Astrocyte (in vitro differentiated cells and primary cell): Measurements from ENCODE around the gene FAM124A. TPM values are rescaled to one million over a fixed set of nuclear protein-coding genes. Genes with fewer than 3 reads are reported as not detected.

ENCODE experiments used
- DNase-seq: peaks from one replicate; pipeline ENCODE4 v3.0.0-alpha.2; 2010; ENCODE audit warnings: low read depth
- FAIRE-seq: peaks from 2 replicates; lab custom pipeline; 2011; peaks lifted over from hg19 to GRCh38; lab: Jason Lieb, UNC
- H2AFZ ChIP-seq: 2 replicates; pipeline ENCODE4 v1.6.0; 2012; ENCODE audit warnings: low read depth, low read length, inconsistent platforms
- H3K27ac ChIP-seq: 2 replicates; pipeline ENCODE4 v1.5.1; 2011; ENCODE audit warnings: low read depth, low read length, inconsistent platforms
- H3K27me3 ChIP-seq: 2 replicates; pipeline ENCODE4 v1.6.0; 2011; ENCODE audit warnings: low read length, inconsistent platforms; ENCODE audit not compliant: insufficient read depth
- H3K36me3 ChIP-seq: 2 replicates; pipeline ENCODE4 v1.5.1; 2011; ENCODE audit warnings: low read length, inconsistent platforms; ENCODE audit not compliant: insufficient read depth
- H3K4me1 ChIP-seq: 2 replicates; pipeline ENCODE4 v1.5.1; 2011; ENCODE audit warnings: low read length, inconsistent platforms; ENCODE audit not compliant: insufficient read depth
- H3K4me2 ChIP-seq: 2 replicates; pipeline ENCODE4 v1.6.0; 2012; ENCODE audit warnings: low read length, inconsistent platforms
- H3K4me3 ChIP-seq: 2 replicates; pipeline ENCODE4 v1.5.1; 2011; ENCODE audit warnings: low read depth, mild to moderate bottlenecking, low read length, inconsistent platforms; ENCODE audit not compliant: insufficient read depth
- H3K79me2 ChIP-seq: 2 replicates; pipeline ENCODE4 v1.6.0; 2012; ENCODE audit warnings: mild to moderate bottlenecking, low read length, inconsistent platforms; ENCODE audit not compliant: insufficient read depth
- H3K9ac ChIP-seq: 2 replicates; pipeline ENCODE4 v1.6.0; 2012; ENCODE audit warnings: mild to moderate bottlenecking, low read length, inconsistent platforms
- H3K9me3 ChIP-seq: 2 replicates; pipeline ENCODE4 v1.5.1; 2012; ENCODE audit warnings: low read depth, mild to moderate bottlenecking, low read length, inconsistent platforms; ENCODE audit not compliant: insufficient read depth
- H4K20me1 ChIP-seq: 2 replicates; pipeline ENCODE4 v1.6.0; 2012; ENCODE audit warnings: low read length, inconsistent platforms; ENCODE audit not compliant: insufficient read depth
- H3K27ac Mint-ChIP-seq: one replicate; pipeline ENCODE4 v1.8.0; 2021; ENCODE audit warnings: mild to moderate bottlenecking, mixed read lengths; ENCODE audit not compliant: unreplicated experiment
- H3K27me3 Mint-ChIP-seq: one replicate; pipeline ENCODE4 v1.8.0; 2021; ENCODE audit warnings: low read depth, mixed read lengths; ENCODE audit not compliant: unreplicated experiment
- H3K36me3 Mint-ChIP-seq: one replicate; pipeline ENCODE4 v1.8.0; 2021; ENCODE audit warnings: low read depth, mixed read lengths; ENCODE audit not compliant: unreplicated experiment
- H3K4me1 Mint-ChIP-seq: one replicate; pipeline ENCODE4 v1.8.0; 2021; ENCODE audit warnings: low read depth, mixed read lengths; ENCODE audit not compliant: unreplicated experiment
- H3K4me3 Mint-ChIP-seq: one replicate; pipeline ENCODE4 v1.8.0; 2021; ENCODE audit warnings: mild to moderate bottlenecking, moderate library complexity, mixed read lengths; ENCODE audit not compliant: unreplicated experiment
- H3K9me3 Mint-ChIP-seq: one replicate; pipeline ENCODE4 v1.8.0; 2021; ENCODE audit warnings: mild to moderate bottlenecking, mixed read lengths; ENCODE audit not compliant: unreplicated experiment
- CTCF ChIP-seq: IDR thresholded peaks from 2 replicates; pipeline ENCODE4 v1.5.1; 2011; ENCODE audit warnings: low read depth, mild to moderate bottlenecking, inconsistent platforms, low read length, moderate library complexity; ENCODE audit not compliant: insufficient read depth
- EZH2 ChIP-seq: IDR thresholded peaks from 2 replicates; pipeline ENCODE4 v1.6.1; 2012; ENCODE audit warnings: mild to moderate bottlenecking, low read length, inconsistent platforms; ENCODE audit not compliant: insufficient read depth
- total RNA-seq: library from RNA; stranded (reverse); gene quantifications from 2 replicates; pipeline ENCODE4 v1.2.1, GENCODE V29; 2021

Gene FAM124A
- total RNA-seq, 1 donor from 2014 or later, result 1.1 TPM

DNA sequence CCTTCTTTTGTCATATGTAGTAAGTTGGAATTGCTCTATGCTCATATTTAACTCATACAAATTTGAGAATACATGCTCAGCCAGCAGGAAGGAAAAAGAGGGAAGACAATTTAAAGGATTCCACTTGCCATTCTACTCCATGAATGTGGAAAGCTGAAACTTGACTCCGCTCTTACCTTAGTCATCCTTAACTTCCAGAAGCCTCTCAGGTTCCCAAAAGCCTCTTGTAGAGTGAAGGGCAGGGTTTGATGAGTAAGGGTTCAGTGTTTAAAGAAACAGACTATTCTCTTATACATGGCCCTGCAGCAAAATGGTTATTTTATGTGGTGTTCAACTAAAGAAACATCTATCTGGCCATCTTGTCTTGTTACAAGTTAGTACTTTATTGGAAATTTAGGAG lies 27.1 kb downstream of the FAM124A start:
- DNase-seq (peak; percentile 27), FAIRE-seq (no peak)
- Histone ChIP-seq H3K9me3 (no peaks in the 10 kb centered on the region), H3K4me3 (no peak overlapping the region), H3K27me3 (peaks cover 17% of the 10 kb centered on the region), H3K9ac (no peak overlapping the region), H2AFZ (no peak overlapping the region), H3K4me1 (peaks cover 4% of the 10 kb centered on the region), H3K27ac (no peak overlapping the region), H3K4me2 (no peak overlapping the region), H4K20me1 (no peaks in the 10 kb centered on the region), H3K36me3 (no peaks in the 10 kb centered on the region), H3K79me2 (no peaks in the 10 kb centered on the region)
- Mint-ChIP-seq H3K9me3 (peaks cover 2% of the 10 kb centered on the region), H3K4me3 (no peak overlapping the region), H3K27ac (no peak overlapping the region), H3K4me1 (no peaks in the 10 kb centered on the region), H3K36me3 (no peaks in the 10 kb centered on the region), H3K27me3 (peaks cover 9% of the 10 kb centered on the region)
- no peak for TF ChIP-seq EZH2
- no peak for TF ChIP-seq CTCF

GRCh38 chr13:51249770-51250741 lies 27.9 kb downstream of the FAM124A start:
- H3K4me2 ChIP-seq, result no peak overlapping the region
- H3K4me1 Mint-ChIP-seq, result no peaks in the 10 kb centered on the region
- no peaks in the 10 kb centered on the region for H4K20me1 ChIP-seq
- H3K9ac ChIP-seq, result no peak overlapping the region
- no peaks in the 10 kb centered on the region for H3K9me3 ChIP-seq
- H3K4me3 ChIP-seq, result no peak overlapping the region
- no peak overlapping the region for H3K27ac Mint-ChIP-seq
- H3K79me2 ChIP-seq, result no peaks in the 10 kb centered on the region
- H3K27me3 ChIP-seq, result peaks cover 16% of the 10 kb centered on the region
- H3K27me3 Mint-ChIP-seq, result peaks cover 9% of the 10 kb centered on the region
- FAIRE-seq (no peak), DNase-seq (no peak)
- TF ChIP-seq EZH2 (no peak), CTCF (peak; percentile 46)
- no peak overlapping the region for H3K4me3 Mint-ChIP-seq
- H3K27ac ChIP-seq, result no peak overlapping the region
- peaks cover 2% of the 10 kb centered on the region for H3K9me3 Mint-ChIP-seq
- H3K36me3 ChIP-seq, result no peaks in the 10 kb centered on the region
- H3K4me1 ChIP-seq, result peaks cover 4% of the 10 kb centered on the region
- no peaks in the 10 kb centered on the region for H3K36me3 Mint-ChIP-seq
- H2AFZ ChIP-seq, result no peak overlapping the region

- Mint-ChIP-seq H3K4me1 (no peaks in the 10 kb centered on the region), H3K36me3 (no peaks in the 10 kb centered on the region), H3K4me3 (no peak overlapping the region), H3K9me3 (peaks cover 2% of the 10 kb centered on the region), H3K27me3 (peaks cover 4% of the 10 kb centered on the region), H3K27ac (no peak overlapping the region)
- Histone ChIP-seq H2AFZ (no peak overlapping the region), H3K27me3 (peaks cover 8% of the 10 kb centered on the region), H3K9ac (no peak overlapping the region), H3K27ac (no peak overlapping the region), H3K4me2 (no peak overlapping the region), H3K36me3 (no peaks in the 10 kb centered on the region), H3K4me1 (peaks cover 4% of the 10 kb centered on the region), H3K79me2 (no peaks in the 10 kb centered on the region), H4K20me1 (no peaks in the 10 kb centered on the region), H3K4me3 (no peak overlapping the region), H3K9me3 (no peaks in the 10 kb centered on the region)
- no peak for TF ChIP-seq CTCF
- TF ChIP-seq EZH2, result no peak
- FAIRE-seq (no peak), DNase-seq (no peak)
Observed at GRCh38 chr13:51251480-51251879, 29.3 kb downstream of the FAM124A start.
